Muscle of back (tissue), 11 donors: ENCODE data around the gene PTGIS. TPM values are rescaled to one million over a fixed set of nuclear protein-coding genes. Genes with fewer than 3 reads are reported as not detected.

ENCODE experiments used
- DNase-seq, 3 donors: peaks; one replicate each; pipeline versions ENCODE4 v3.0.0 to v3.0.0-alpha.2; 2013
- polyA plus RNA-seq, 10 donors: library from polyadenylated mRNA; unstranded; fragments of 120-200 nt; gene quantifications; one replicate each; pipeline ENCODE4 v1.2.1, GENCODE V29; 2013; ENCODE audit not compliant: insufficient read length in 10 of 10

Gene PTGIS
- polyA plus RNA-seq, 10 donors: 24.8 to 39.0 (median 28.7) TPM

DNA sequence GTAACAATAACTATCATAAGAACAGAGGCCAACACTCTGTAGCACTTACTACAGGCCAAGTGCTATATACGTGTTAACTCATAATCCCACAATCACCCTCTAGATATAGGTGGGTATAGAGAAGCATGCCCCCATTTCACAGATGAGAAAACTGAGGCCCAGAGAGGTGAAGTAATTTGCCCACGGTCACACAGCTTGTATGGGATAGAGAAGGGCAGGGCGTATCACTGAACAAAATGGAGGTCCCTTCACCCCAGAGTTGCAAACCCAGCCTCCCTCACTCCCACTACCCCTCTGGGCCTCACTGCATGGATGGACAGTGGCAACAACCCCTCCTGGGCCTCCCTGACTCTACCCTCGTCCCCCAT is 31.8 kb upstream of the PTGIS start:
- DNase-seq: no peak

DNA sequence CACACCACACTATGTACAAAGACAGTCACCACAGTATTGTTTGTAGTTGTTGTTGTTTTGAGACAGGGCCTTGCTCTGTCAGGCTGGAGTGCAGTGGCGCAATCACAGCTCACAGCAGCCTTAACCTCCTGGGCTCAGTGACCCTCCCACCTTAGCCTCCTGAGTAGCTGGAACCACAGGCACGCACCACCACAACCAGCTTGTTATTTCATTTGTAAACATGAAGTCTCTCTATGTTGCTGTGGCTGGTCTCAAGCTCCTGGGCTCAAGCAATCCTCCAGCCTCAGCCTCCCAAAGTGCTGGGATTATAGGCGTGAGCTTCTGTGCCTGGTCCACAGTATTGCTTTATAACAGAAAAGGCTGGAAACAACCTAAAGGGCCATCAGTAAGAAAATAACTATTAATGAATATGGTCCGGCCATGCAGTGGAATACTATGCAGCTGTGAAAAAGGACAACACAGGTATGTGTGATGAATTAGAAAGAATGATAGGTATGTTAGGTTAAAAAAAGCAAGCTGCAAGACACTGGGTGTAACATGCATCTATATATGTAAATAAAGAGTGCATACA is 30.0 kb upstream of the PTGIS start:
- no peak for DNase-seq

DNA sequence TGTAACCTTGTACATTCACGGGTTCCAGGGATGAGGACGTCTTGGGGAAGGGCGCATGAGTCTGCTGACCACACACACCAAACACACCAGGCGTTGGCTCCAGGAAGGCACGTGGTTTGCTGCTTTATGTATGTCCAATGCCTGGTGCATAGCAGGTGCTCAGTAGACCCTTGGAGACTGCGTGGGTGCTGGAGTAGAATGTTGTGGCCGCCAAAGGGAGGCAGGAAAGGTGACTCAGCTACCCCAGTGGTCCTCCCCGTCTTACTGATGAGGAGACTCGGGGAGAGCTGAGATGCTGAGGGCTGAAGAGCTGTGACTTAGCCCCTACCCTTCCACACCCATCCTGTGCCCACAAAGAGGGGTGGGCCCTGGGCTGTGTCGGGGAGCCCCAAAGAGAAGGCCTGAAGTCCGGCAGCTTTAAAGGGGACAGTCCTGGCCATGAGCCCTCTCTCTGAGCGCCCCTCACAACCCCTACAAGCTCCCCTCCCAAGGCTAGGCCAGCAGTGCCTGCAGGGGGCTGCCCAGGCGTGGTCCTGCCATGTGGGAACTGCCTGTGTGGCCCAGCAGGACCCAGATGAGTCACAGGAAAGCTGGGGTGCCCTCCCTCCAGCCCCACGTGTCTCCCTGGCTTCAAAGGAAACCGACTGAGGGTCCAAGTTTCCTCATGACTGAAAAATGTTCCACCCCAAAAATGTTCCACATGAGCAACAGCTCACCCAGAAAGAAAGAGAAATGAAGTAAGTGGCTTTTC is 28.0 kb upstream of the PTGIS start:
- DNase-seq: peak in 2 of 3 donors; percentile 58 to 73

DNA sequence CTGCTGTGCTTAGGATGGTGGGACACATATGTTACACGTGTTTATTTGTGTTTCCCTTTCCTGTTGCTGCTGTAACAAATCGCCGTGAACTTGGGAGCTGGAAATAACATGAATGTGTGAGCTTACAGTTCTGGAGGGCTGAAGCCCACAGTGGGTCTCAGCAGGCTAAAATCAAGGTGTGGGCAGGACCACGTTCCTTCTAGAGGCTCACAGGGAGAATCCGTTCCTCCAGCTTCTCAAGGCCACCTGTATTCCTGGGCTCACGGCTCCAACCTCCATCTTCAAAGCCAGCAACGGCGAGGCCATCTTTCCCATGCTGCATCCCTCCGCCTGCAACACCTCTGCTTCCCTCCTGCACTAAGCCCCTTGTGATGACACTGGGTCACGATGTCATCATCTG is 27.4 kb upstream of the PTGIS start:
- no peak for DNase-seq

DNA sequence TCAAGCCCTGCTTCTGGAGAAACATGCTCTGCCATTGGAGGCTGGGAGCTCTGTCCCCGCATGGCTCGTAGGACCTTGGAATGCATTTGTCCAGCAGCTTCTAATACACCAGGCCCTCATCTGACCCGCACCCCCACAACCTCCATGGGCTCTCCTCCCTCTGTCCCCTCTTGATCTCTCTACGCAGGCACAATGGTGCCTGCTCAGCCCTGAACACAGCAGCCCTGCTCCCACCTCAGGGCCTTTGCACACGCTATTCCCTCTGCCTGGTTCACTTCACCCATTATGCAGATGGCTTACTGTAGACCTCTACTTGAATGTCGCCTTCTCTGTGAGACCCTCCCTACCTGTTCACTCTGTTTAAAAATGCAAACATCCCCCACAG is 27.0 kb upstream of the PTGIS start:
- peak in 1 of 3 donors; percentile 20 for DNase-seq

DNA sequence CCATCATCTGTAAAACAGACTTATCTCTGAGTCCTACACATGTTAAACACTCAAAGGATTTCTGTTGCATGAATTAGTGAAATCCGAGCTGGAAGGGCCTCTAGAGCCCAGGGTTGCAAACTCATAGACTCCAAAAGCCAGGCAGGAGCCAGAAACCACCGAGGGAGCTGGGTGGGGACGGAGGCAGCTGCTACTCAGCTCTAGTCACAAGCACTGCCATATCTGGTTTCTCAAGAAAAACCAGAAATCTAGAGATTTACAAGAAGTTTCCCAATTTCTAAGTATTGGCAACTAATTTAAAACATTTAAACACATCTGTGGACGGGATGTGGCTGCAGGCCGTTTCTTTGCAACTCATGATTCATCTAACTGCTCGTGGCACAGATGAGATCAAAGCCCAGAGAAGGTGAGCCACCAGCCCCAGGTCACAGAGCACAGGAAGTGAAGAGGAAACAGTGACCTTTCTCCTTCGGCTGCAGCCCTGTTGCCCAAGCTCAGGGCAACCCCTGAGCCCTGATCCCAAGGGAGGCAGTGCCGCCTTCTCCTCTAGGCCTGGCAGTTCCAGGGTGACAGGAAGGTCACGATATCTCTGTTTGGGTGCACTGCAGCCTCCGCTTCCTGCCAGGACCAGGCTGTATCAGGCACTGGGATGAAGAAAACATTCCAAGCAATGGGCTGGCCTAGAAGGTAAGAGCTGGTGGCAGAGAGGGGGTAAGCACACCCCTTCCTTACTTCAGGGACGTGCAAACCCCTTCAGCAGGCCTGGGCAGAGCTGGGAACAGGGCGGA is 26.4 kb upstream of the PTGIS start:
- DNase-seq: peak; percentile 69 to 92 (median 79)

DNA sequence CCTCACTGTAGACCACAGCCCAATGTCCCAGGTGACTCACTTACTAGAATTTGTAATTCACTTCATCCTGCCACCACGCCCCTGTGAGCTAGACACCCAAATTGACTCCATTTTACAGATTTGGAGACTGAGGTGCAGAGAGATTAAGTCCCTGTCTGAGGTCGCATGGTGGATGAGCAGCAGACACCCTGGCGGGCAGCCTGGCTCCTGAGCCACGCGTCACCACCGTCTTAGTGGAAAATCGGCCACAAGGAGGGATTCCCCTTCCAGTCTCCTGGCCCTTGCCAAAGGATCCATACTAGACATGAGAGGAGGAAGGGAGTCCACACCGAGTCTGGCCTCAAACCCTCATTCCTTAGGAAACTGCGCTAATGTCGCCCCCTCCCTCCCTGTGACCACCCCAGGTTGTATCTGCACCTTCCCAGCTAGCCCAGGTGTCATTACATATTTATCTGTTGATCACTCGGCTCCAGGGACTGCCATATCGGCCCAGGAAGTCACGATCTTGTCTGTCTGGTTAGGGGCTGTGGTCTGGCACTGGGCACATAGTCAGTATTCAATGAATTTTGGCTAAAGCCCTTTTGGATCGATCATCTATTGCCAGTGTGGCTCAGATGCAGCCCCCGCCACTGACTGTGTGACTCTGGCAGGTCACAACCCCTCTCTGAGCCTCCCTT is 25.7 kb upstream of the PTGIS start:
- DNase-seq: no peak

DNA sequence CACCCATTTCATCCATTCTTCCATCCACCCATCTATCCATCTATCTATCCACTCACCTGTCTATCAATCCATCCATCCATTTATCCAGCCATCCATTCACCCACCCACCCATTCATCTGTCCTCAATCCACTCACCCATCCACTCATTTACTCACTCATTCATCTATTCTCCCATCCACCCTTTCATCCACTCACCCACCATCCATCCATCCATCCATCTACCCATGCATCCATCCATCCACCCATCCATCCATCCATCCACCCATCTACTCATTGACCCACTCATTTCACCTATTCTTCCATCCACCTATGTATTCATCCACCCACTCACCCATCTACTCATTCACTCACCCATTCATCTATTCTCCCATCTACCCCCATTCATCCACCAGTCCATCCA is 24.2 kb upstream of the PTGIS start:
- DNase-seq: no peak

DNA sequence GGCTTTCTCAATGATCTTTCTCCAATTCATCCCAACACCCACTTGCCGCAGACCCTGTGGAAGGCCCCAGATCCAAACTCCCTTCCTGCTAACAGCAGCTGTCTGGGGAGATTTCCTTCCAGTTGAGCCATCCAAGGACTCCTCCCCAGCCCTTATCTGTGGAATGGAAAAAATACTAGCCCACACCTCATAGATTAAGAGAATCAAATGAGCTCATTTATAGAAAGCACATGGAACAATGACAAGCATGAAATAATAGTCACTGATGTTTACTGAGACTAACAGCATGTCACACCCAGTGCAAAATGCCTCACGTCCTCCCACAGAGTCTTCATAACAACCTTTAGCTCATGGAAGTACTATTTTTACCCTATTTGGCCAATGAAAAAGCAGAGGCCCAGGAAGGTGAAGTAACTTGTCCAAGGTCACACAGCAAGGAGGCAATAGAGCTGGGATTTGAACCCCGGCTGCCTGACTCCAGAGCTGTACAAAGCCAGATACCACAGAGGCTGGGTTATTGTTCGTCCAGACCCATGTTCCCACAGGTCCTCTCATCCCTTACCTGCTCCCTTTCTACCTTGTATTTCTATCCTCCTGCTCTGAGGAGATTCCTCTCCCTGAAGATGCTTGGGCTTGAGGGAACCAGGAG is 23.4 kb upstream of the PTGIS start:
- DNase-seq: peak in 1 of 3 donors; percentile 80

DNA sequence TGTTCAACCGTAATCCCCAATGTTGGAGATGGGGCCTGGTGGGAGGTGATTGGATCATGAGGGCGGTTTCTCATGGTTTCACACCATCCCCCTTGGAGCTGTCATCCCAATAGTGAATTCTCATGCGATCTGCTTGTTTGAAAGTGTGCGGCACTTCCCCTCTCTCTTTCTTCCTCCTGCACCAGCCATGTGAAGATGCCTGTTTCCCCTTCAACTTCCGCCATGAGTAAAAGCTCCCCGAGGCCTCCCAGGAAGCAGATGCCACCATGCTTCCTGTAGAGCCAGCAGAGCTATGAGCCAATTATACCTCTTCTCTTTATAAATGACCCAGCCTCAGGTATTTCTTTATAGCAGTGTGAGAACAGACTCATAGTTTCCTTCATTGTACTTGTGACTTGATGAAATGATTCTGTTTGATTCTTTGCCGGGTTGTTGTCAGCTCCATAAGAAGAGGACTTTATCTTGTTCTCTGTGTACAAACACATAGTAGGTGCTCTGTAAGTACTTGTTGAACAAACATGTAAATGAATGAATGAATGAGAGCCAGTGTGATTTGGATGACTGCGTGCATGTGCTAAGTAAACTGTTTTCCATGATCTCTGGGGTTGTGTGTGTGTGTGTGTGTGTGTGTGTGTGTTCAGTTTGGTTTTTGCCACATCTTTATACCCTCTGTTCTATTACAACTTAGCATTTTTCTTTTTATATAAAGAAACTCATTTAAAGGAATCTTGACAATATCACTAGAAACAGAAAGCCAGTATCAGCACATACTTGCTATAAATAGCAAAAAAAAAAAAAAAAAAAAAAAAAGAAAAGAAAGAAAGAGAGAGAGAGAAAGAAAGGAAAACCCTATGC is 22.5 kb upstream of the PTGIS start:
- peak in 1 of 3 donors; percentile 47 for DNase-seq

DNA sequence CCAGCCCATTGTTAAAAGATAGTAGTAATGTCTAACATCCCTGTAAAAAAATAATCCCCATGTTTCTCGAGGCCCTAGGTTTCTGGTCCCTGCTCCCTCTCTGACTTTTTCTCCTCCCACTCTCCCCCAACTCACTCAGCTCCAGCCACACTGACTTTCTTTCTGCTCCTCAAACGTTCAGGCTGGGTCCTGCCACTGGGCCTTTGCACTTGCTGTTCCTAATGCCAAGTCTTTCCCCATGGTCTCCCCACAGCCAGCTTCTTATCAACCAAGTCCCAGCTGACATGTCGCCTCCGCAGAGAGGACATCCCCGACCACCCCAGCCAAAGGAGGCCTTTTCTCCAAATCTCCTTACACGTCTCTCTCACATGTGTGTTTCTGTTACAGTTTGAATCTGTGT is 21.8 kb upstream of the PTGIS start:
- DNase-seq: no peak

DNA sequence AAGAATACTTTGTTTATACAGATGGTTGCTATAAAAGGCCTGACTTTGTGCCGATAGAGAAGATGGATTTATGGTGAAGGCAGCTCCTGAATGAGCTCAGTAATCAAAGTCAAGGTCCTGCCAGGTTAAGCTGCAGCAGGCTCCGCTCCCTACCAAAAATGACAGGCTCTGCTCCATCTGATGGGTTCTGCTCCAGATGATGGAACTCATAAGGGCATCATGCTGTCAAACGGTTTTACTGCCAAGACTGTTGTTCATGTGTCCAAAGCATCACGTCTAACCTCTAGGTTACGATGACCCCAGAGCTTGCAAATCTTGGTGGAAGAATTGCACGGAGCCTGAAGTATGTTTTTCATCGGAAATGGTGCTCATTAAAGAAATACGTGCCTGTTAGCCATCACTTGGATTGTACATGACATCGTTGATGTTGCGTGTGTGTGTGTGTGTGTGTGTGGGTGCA is 19.2 kb upstream of the PTGIS start:
- DNase-seq: peak in 1 of 3 donors; percentile 63

DNA sequence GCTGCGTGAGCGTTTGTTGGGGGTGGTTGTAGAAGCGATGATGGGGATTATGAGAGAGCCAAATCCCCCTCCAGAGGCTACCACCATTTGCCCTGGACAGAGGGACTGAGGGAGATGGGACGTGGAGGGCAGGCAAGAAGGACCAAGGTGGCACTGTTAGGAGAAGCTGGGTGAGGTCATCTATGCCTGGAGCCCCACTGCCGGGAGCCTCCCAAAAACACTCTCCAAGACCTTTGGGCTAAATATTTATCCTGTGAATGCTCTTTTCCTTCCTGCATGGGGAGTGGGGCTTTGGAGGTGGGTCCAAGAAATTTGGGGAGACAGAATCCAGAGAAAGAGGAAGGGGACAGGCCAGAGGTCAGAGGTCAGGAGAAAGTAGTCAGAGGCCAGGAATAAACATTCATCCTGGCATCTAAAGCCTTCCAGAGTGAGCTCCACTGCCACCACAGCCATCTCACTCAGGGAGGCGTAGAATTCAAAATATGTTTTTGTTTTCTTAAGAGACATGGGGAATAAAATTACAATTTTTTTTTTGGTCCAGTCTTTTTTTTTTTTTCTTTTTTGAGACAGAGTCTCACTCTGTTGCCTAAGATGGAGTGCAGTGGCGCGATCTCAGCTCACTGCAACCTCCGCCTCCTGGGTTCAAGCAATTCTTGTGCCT is 17.8 kb upstream of the PTGIS start:
- DNase-seq: peak in 1 of 3 donors; percentile 11

DNA sequence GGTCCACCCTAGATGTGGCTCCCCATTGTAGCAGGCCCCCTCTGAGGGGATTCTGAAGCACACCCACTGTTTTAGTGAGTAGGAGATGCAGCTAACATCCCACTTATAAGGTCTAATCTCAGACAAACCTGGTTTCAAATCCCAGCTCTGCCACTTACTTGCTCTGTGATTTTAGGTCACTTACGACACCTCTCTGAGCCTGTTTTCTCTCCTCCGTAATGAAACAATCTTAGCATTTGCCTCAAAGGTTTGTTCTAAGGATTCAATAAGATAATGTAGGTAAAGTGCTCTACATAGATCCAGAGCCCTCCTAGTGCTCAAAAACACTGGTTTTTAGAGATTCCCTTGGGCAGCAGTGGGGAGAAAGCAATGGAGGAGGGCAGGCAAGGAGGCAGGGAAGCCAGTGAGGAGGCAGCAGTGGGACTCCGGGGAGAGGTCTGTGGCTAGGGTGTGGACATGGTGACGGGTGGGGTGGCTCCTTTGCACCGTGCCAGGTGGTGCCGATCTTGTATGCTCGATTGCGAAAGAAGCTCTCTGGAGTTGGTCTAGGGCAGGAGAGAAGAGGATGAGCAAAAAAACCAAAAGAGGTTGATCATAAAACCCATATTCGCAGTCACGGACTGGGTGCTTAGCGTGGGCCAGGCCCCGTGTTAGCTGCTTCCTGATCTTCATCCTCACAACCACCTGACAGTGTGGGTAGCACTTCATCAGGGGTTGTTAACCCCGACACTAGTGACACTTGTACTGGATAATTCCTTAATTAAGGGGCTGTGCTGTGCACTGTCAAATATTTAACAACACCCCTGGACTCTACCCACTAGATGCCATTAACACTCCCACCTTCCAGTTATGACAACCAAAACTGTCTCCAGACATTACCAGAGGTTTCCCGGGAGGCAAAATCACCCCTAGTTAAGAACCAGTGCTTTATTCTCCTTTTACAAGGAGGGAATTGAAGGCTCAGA is 16.8 kb upstream of the PTGIS start:
- no peak for DNase-seq

DNA sequence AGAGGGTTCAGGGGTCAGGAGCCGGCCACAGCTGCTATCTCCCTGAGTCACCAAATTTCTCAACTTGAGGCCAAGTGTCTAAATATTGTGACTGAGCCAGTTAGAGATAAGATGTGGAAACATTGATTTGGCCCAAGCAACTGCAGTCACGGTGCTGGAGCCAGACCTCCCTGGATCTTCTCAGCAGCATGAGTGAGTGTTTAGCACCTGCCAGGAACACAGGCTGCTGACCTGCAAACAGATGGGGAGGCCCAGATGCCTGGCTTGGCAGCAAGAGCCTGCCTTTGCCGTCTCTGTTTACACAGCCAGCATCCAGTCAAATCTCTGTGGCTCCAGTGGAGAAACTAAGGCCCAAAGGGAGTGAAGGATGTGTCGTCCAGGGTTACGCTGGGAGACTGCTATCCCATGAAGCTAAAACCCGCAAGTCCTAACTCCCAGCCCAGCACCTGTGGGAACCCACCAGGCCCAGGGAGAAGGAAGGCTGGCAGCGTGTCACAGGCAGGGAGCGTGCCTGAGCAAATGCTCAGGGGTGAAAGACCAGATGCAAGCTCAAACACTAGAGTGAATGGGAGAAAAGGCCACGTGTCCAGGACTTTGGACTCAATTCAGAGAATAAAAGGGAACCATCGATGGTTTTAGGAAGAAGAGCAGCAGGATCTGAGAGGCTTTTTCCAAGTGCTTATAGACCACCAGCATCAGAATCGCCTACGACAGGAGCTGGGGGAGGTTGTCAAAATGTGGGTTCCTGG is 15.9 kb upstream of the PTGIS start:
- DNase-seq: peak; percentile 85 to 96 (median 88)

DNA sequence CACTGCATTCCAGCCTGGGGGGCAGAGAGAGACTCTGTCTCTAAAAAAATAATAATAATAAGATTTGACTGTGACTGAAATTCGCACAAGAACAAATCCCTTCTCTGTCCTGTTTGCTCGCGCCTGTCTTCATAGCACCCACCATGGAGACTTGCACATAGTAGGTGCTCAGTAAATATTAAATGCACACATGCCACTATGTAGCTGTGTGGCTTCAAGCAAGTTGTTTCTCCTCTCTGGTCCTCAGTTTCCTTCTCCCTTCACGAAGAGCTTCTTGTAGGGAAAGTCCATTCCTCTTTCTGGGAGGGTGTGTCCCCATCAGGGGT is 15.4 kb upstream of the PTGIS start:
- no peak for DNase-seq

DNA sequence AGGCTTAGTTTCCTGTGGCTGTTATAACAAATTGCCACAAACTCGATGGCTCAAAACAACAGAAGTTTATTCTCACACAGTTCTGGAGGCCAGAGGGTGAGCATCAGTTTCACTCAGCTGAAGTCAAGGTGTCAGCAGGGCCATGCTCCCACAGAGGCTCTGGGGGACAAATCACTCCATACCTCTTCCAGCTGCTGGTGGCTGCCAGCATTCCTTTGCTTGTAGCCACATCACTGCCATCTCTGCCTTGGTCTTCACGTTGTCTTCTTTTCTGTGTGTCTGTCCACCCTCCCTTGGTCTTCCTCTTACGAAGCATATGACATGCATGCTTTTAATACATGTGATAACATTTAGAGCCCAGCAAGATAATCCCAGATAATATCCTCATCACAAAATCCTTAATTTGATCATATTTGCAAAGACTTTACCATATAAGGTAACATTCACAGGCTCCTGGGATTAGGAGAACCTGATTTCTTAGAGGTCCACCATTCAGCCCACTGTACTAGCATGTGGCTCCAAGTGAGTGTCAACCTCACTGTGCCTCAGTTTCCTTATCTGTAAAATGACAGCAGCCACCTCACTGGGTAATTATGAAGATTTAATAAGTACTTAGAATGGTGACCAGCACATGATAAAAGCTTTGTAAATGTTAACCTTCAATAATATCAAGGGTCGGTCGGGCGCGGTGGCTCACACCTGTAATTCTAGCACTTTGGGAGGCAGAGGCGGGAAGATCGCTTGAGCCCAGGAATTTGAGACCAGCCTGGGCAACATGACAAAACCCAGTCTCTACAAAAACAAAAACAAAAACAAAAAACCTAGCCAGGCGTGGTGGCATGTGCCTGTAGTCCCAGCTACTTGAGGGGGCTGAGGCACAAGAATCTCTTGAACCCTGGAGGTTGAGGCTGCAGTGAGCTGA is 14.7 kb upstream of the PTGIS start:
- DNase-seq: no peak
